Sigmoid colon (tissue), 4 donors: ENCODE measurements around the gene BORCS5.

Source experiments
- CTCF ChIP-seq, 4 experiments: fragments of 450-650 bp in 3 of 4; fragments of 200-600 bp in 1 of 4; IDR thresholded peaks; one replicate each; pipeline ENCODE4 v1.5.1; 2016 to 2019; ENCODE audit warnings: antibody characterized with exemption in 4 of 4, mild to moderate bottlenecking in 3 of 4, moderate library complexity in 2 of 4
- POLR2AphosphoS5 ChIP-seq, 4 donors: sonication (generic); formaldehyde crosslinking; IDR thresholded peaks; one replicate each; pipeline ENCODE4 v1.6.1; 2017; ENCODE audit warnings: antibody characterized with exemption in 4 of 4

DNA sequence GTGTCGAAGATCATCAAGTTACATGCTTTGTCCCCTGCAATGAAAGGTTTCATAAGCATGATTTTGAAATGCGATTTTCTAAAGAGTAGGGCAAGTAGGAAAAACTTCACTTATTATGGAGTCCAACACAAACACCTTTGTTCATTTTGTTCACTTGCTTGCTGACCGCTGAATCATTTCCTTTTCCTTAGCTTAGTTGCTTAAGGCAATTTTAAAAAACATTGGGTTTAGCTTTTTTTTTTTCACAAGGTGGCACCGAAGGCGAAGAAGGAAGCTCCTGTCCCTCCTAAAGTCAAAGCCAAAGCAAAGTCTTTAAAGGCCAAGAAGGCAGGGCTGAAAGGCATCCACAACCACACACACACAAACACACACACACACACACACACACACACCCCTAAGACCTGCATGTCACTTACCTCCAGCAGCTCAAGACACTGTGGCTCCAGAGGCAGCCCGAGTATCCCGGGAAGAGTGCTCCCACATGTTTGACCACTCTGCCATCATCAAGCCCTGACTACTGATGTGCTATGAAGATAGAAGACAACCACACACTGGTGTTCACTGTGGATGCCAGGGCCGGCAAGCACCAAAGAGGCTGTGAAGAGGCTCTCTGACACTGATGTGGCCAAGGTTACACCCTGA, 18.2 kb upstream of the BORCS5 start:
- no peak for TF ChIP-seq POLR2AphosphoS5 (IDR thresholded peaks at IDR 0.05)
- no peak for TF ChIP-seq CTCF (IDR thresholded peaks at IDR 0.05)
